Astrocyte of the spinal cord (primary cell): ENCODE data around the gene VWA3B.
A peak's percentile ranks its signal among the peaks of the same experiment; 100 is the strongest.

Experiments used
- DNase-seq: peaks from one replicate; pipeline ENCODE4 v3.0.0; 2011; ENCODE audit warnings: low read depth, low spot score
- H3K4me3 ChIP-seq: 2 replicates; pipeline ENCODE4 v1.5.1; 2011; ENCODE audit warnings: low read depth, mild to moderate bottlenecking, low read length, moderate library complexity
- CTCF ChIP-seq: IDR thresholded peaks from 2 replicates; pipeline ENCODE4 v1.5.1; 2012; ENCODE audit warnings: low read depth, mild to moderate bottlenecking, low read length, inconsistent platforms
- in situ Hi-C: cut with HindIII; loops from 2 replicates; pipeline ENCODE4 v1.10.0; 2017; ENCODE audit warnings: low sequenced_read_pairs

The VWA3B gene

GRCh38 chr2:98295721-98296414 lies 208.9 kb downstream of the VWA3B start:
- DNase-seq, result no peak
- peak; percentile 5 for TF ChIP-seq CTCF
- in situ Hi-C loops, result no loop called here

GRCh38 chr2:98296440-98296839 lies 209.5 kb downstream of the VWA3B start:
- no peak for TF ChIP-seq CTCF
- in situ Hi-C loops, result no loop called here
- DNase-seq, result no peak

More at GRCh38 chr2:98295721-98296414, 208.9 kb downstream of the VWA3B start:
- H3K4me3 ChIP-seq, result no peak overlapping the region

GRCh38 chr2:98297817-98298682 lies 211.1 kb downstream of the VWA3B start:
- no peak for DNase-seq
- TF ChIP-seq CTCF, result no peak
- no peak overlapping the region for H3K4me3 ChIP-seq
- in situ Hi-C loops, result no loop called here

More at GRCh38 chr2:98296440-98296839, 209.5 kb downstream of the VWA3B start:
- no peak overlapping the region for H3K4me3 ChIP-seq

- in situ Hi-C loops, result no loop called here
- TF ChIP-seq CTCF, result no peak
- H3K4me3 ChIP-seq, result no peak overlapping the region
- DNase-seq, result no peak
Measured at GRCh38 chr2:98298683-98299164, 211.8 kb downstream of the VWA3B start.

- H3K4me3 ChIP-seq, result no peak overlapping the region
- in situ Hi-C loops, result no loop called here
- TF ChIP-seq CTCF, result no peak
- no peak for DNase-seq
Measured at GRCh38 chr2:98299211-98299905, 212.4 kb downstream of the VWA3B start.

GRCh38 chr2:98300141-98300874 lies 213.3 kb downstream of the VWA3B start:
- in situ Hi-C loops, result no loop called here
- H3K4me3 ChIP-seq, result no peak overlapping the region
- TF ChIP-seq CTCF, result no peak
- no peak for DNase-seq
